Breast epithelium (tissue), 4 donors: ENCODE data around the gene SLC29A2. TPM values are rescaled to one million over a fixed set of nuclear protein-coding genes. Genes with fewer than 3 reads are reported as not detected.

Experiments
- DNase-seq, 2 donors: peaks; one replicate each; pipeline ENCODE4 v3.0.0-alpha.2; 2019; ENCODE audit warnings: low spot score in 2 of 2
- H3K27ac ChIP-seq, 2 donors: fragments of 200-600 bp; sonication (generic) in 1 of 2; one replicate each; pipeline ENCODE4 v1.5.1; 2016 to 2019; ENCODE audit warnings: mild to moderate bottlenecking in 1 of 2
- H3K27me3 ChIP-seq, 2 donors: fragments of 200-600 bp; sonication (generic) in 1 of 2; one replicate each; pipeline versions ENCODE4 v1.5.1 to v1.6.0; 2017 to 2019; ENCODE audit warnings: control low read depth in 1 of 2, mild to moderate bottlenecking in 1 of 2
- H3K36me3 ChIP-seq: fragments of 200-600 bp; one replicate; pipeline ENCODE4 v1.5.1; 2019
- H3K4me1 ChIP-seq, 2 donors: fragments of 200-600 bp; sonication (generic); one replicate each; pipeline ENCODE4 v1.5.1; 2016 to 2019; ENCODE audit warnings: control low read depth in 1 of 2
- H3K4me3 ChIP-seq, 3 donors: fragments of 200-600 bp; sonication (generic); 1 replicate in 2 of 3; 2 replicates in 1 of 3; pipeline ENCODE4 v1.5.1; 2016 to 2019; ENCODE audit warnings: mild to moderate bottlenecking in 3 of 3, moderate library complexity in 2 of 3
- H3K9me3 ChIP-seq, 2 donors: fragments of 200-600 bp; sonication (generic) in 1 of 2; one replicate each; pipeline ENCODE4 v1.5.1; 2016 to 2019; ENCODE audit warnings: control low read depth in 1 of 2
- CTCF ChIP-seq, 3 donors: fragments of 450-650 bp; IDR thresholded peaks; one replicate each; pipeline ENCODE4 v1.5.1; 2016 to 2017; ENCODE audit warnings: antibody characterized with exemption in 3 of 3, mild to moderate bottlenecking in 3 of 3, moderate library complexity in 3 of 3
- POLR2A ChIP-seq: fragments of 450-650 bp; IDR thresholded peaks from one replicate; pipeline ENCODE4 v1.6.1; 2016; ENCODE audit warnings: antibody characterized with exemption, mild to moderate bottlenecking, moderate library complexity
- POLR2AphosphoS5 ChIP-seq, 3 donors: sonication (generic); formaldehyde crosslinking; IDR thresholded peaks; one replicate each; pipeline ENCODE4 v1.6.1; 2017; ENCODE audit warnings: antibody characterized with exemption in 3 of 3
- intact Hi-C: fragments of 100-400 bp; cut with DNase I; formaldehyde crosslinking; loops from one replicate; pipeline ENCODE4 v1.15.1; 2023; ENCODE audit warnings: low total_unique reads
- total RNA-seq, 3 donors: library from RNA; depleted of rRNA; stranded (reverse); fragments of >200 nt; gene quantifications; one replicate each; pipeline ENCODE4 v1.1.0, GENCODE V29; 2016

SLC29A2 gene
- total RNA-seq = 1 to 10 TPM; 4.9 to 7.5 (median 6.4) TPM

GRCh38 chr11:66371627-66372415 is at the start of gene SLC29A2:
Gene SLC29A2 (minus strand): TSS chr11:66371760. CDS start chr11:66371591, 169 bp downstream.
- DNase-seq = peak; percentile 75 to 88
- Histone ChIP-seq H3K36me3 (no peaks in the 10 kb centered on the region), H3K9me3 (no peaks in the 10 kb centered on the region), H3K27ac (peak within 1 kb of the TSS; percentile 89 to 90), H3K27me3 (no peaks in the 10 kb centered on the region), H3K4me1 (no peaks in the 10 kb centered on the region), H3K4me3 (peak within 1 kb of the TSS; percentile 61 to 89 (median 77))
- TF ChIP-seq POLR2A (peak; percentile 8), POLR2AphosphoS5 (IDR thresholded peaks at IDR 0.05) (no peak), CTCF (IDR thresholded peaks at IDR 0.05) (no peak)
- intact Hi-C loops = no loop called here

GRCh38 chr11:66420671-66421476 is 49.3 kb upstream of the SLC29A2 start, which contains the start of gene NPAS4:
Gene NPAS4 (plus strand): TSS chr11:66421035. CDS start chr11:66421180, 145 bp downstream.
- no peak for TF ChIP-seq CTCF (IDR thresholded peaks at IDR 0.05)
- TF ChIP-seq POLR2A = no peak
- no peak for TF ChIP-seq POLR2AphosphoS5 (IDR thresholded peaks at IDR 0.05)

GRCh38 chr11:66419825-66420224 is 48.3 kb upstream of the SLC29A2 start:
- DNase-seq = no peak
- Histone ChIP-seq H3K27ac (no peak overlapping the region), H3K36me3 (no peaks in the 10 kb centered on the region), H3K9me3 (no peaks in the 10 kb centered on the region), H3K4me3 (no peak overlapping the region), H3K4me1 (no peaks in the 10 kb centered on the region), H3K27me3 (peaks cover 7 to 19% of the 10 kb centered on the region in 2 donors)
- intact Hi-C loops = no loop called here
- TF ChIP-seq CTCF (IDR thresholded peaks at IDR 0.05) (no peak), POLR2A (no peak), POLR2AphosphoS5 (IDR thresholded peaks at IDR 0.05) (no peak)

More at GRCh38 chr11:66420671-66421476, 49.3 kb upstream of the SLC29A2 start, which contains the start of gene NPAS4:
- H3K36me3 ChIP-seq = no peaks in the 10 kb centered on the region
- intact Hi-C loops = no loop called here
- H3K27ac ChIP-seq = no peak within 1 kb of the TSS
- H3K4me3 ChIP-seq = no peak within 1 kb of the TSS
- DNase-seq = no peak
- H3K9me3 ChIP-seq = no peaks in the 10 kb centered on the region
- peaks cover 7 to 15% of the 10 kb centered on the region in 2 donors for H3K27me3 ChIP-seq
- H3K4me1 ChIP-seq = no peaks in the 10 kb centered on the region

- Histone ChIP-seq H3K36me3 (no peaks in the 10 kb centered on the region), H3K27me3 (peaks cover 7 to 23% of the 10 kb centered on the region in 2 donors), H3K9me3 (no peaks in the 10 kb centered on the region), H3K27ac (no peak overlapping the region), H3K4me1 (no peaks in the 10 kb centered on the region), H3K4me3 (no peak overlapping the region)
- no peak for DNase-seq
- no peak for TF ChIP-seq POLR2A
- TF ChIP-seq CTCF (IDR thresholded peaks at IDR 0.05) = no peak
- no peak for TF ChIP-seq POLR2AphosphoS5 (IDR thresholded peaks at IDR 0.05)
- intact Hi-C loops = no loop called here
Measured at GRCh38 chr11:66418986-66419308, 47.4 kb upstream of the SLC29A2 start.
